Measurements from ENCODE around the gene MCM8.

DNA sequence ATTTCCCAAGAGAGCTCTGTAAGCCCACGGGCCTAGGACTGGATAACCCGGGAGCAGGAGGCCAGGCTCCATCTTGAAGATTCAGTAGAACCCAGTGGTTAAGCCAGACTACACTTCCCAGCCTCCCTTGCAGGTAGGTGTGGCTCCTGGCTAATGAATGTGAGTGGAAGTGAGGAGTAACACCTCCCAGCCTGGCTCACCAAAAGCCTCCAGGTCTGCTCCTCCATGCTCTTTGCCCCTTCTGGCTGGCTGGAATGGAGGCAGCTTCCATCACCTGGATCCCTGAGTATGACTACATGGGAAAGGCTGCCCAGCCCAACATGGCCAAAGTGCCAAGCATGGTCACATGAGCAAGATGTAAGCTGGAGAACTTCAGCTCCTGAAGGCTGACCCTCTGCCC lies 93.7 kb downstream of the MCM8 start:
- TF ChIP-seq ZNF583 (CRISPR knock-in tag; IDR thresholded peaks at IDR 0.05): no peak
- no peak for TF ChIP-seq PHB2 (IDR thresholded peaks at IDR 0.05; ENCODE audit: low read depth)
- TF ChIP-seq ZNF232 (CRISPR knock-in tag; IDR thresholded peaks at IDR 0.05): no peak
- no peak for TF ChIP-seq GATAD2A (IDR thresholded peaks at IDR 0.05)
- no peak for TF ChIP-seq HNRNPK (IDR thresholded peaks at IDR 0.05; ENCODE audit: low read depth, low read length, poor library complexity, severe bottlenecking)
- TF ChIP-seq RAD21 (CRISPR knock-in tag; conservative IDR thresholded peaks at IDR 0.05 in 1 of 2, IDR thresholded peaks at IDR 0.05 in 1 of 2): no peak
